OCI-LY7 (cell line): ENCODE data around the gene TRPC6. TPM values are rescaled to one million over a fixed set of nuclear protein-coding genes. Genes with fewer than 3 reads are reported as not detected.

Experiments used
- BruUV-seq: library from RNA; stranded (reverse); fragments of 400-500 nt; replicated peaks from 2 replicates; lab custom pipeline; 2021; lab: Mats Ljungman, UMichigan
- CTCF ChIA-PET: fragments of 300-600 bp; sonication (Branson Sonifier 250); formaldehyde crosslinking; loops from one replicate; lab custom pipeline; 2022; ENCODE audit warnings: antibody characterized with exemption; ENCODE audit not compliant: unreplicated experiment; lab: Charles Lee
- POLR2A ChIA-PET: fragments of 300-600 bp; sonication (Branson Sonifier 250); formaldehyde crosslinking; loops from one replicate; lab custom pipeline; 2022; ENCODE audit warnings: antibody characterized with exemption; lab: Charles Lee
- DNase-seq: peaks from one replicate; pipeline ENCODE4 v3.0.0-alpha.2; 2015; ENCODE audit warnings: low spot score
- H2AFZ ChIP-seq: fragments of 200-600 bp; sonication (generic), shearing (Covaris generic); 2 replicates; pipeline ENCODE4 v1.6.1; 2014; ENCODE audit warnings: mild to moderate bottlenecking, antibody characterized with exemption, low read length, moderate library complexity
- H3K27ac ChIP-seq: fragments of 200-600 bp; sonication (generic); 2 replicates; pipeline ENCODE4 v1.5.1; 2014; ENCODE audit warnings: mixed run types, low read depth, mild to moderate bottlenecking, moderate library complexity, low read length, inconsistent platforms; ENCODE audit not compliant: poor library complexity, severe bottlenecking
- H3K36me3 ChIP-seq: fragments of 200-600 bp; sonication (generic); 2 replicates; pipeline ENCODE4 v1.6.1; 2014; ENCODE audit warnings: mild to moderate bottlenecking, antibody characterized with exemption, low read length, moderate library complexity, mixed read lengths; ENCODE audit not compliant: insufficient read depth
- H3K4me1 ChIP-seq: fragments of 200-600 bp; sonication (generic); 2 replicates; pipeline ENCODE4 v1.5.1; 2014; ENCODE audit warnings: mild to moderate bottlenecking, low read length; ENCODE audit not compliant: insufficient read depth, poor library complexity, severe bottlenecking
- H3K4me2 ChIP-seq: fragments of 200-600 bp; sonication (generic); 2 replicates; pipeline ENCODE4 v1.6.1; 2014; ENCODE audit warnings: mild to moderate bottlenecking, low read length
- H3K4me3 ChIP-seq: fragments of 200-600 bp; sonication (generic); 2 replicates; pipeline ENCODE4 v1.5.1; 2014; ENCODE audit warnings: mild to moderate bottlenecking, low read depth, low read length; ENCODE audit not compliant: poor library complexity, severe bottlenecking
- H3K79me2 ChIP-seq: fragments of 200-600 bp; sonication (generic); 2 replicates; pipeline ENCODE4 v1.6.1; 2016; ENCODE audit warnings: low read depth, mild to moderate bottlenecking, low read length, moderate library complexity, mixed read lengths; ENCODE audit not compliant: insufficient read depth
- H3K9me2 ChIP-seq: fragments of 200-600 bp; sonication (generic); 2 replicates; pipeline ENCODE4 v1.6.1; 2016; ENCODE audit warnings: mild to moderate bottlenecking, low read length, mixed read lengths; ENCODE audit not compliant: insufficient read depth
- H3K9me3 ChIP-seq: fragments of 200-600 bp; sonication (generic); 2 replicates; pipeline ENCODE4 v1.6.1; 2014; ENCODE audit warnings: mild to moderate bottlenecking, mixed run types, low read length, mixed read lengths
- H4K20me1 ChIP-seq: fragments of 200-600 bp; sonication (generic); 2 replicates; pipeline ENCODE4 v1.6.1; 2014; ENCODE audit warnings: mild to moderate bottlenecking, antibody characterized with exemption, low read length, moderate library complexity, mixed read lengths; ENCODE audit not compliant: insufficient read depth
- CTCF ChIP-seq: fragments of 200-600 bp; sonication (generic); conservative IDR thresholded peaks from 2 replicates; pipeline ENCODE4 v1.5.1; 2014; ENCODE audit warnings: mild to moderate bottlenecking, antibody characterized with exemption, low read length, moderate library complexity, mixed read lengths
- EZH2phosphoT487 ChIP-seq: fragments of 200-600 bp; sonication (generic); IDR thresholded peaks from 2 replicates; pipeline ENCODE4 v1.6.1; 2018; ENCODE audit warnings: low read depth, borderline replicate concordance, mild to moderate bottlenecking, mixed run types, antibody characterized with exemption, low read length, moderate library complexity, mixed read lengths
- intact Hi-C: fragments of 100-400 bp; cut with micrococcal nuclease; formaldehyde crosslinking; loops from one replicate; pipeline ENCODE4 v1.10.0; 2022; ENCODE audit not compliant: unreplicated experiment
- total RNA-seq, 2 experiments: library from RNA; depleted of rRNA in 1 of 2; stranded (reverse); fragments of >200 nt in 1 of 2; shearing (Covaris generic) in 1 of 2; gene quantifications; 2 replicates each; pipeline ENCODE4 v1.2.3, GENCODE V29; 2014 to 2022

Gene TRPC6
- total RNA-seq, 2 experiments from 2014 or later, result not detected

GRCh38 chr11:101442936-101443521 is 140.8 kb downstream of the TRPC6 start:
- no peaks in the 10 kb centered on the region for H3K4me1 ChIP-seq
- H4K20me1 ChIP-seq, result no peaks in the 10 kb centered on the region
- no peak overlapping the region for H3K4me2 ChIP-seq
- no peak overlapping the region for H2AFZ ChIP-seq
- ChIA-PET CTCF (no interaction called here), POLR2A (interaction anchor here (0.6 kb wide), 1 partner anchor 881 kb away, joined by 4 read pairs; no protein-coding TSS in a partner anchor)
- H3K4me3 ChIP-seq, result no peak overlapping the region
- H3K27ac ChIP-seq, result no peak overlapping the region
- no peak for TF ChIP-seq CTCF
- H3K9me2 ChIP-seq, result no peaks in the 10 kb centered on the region
- no peaks in the 10 kb centered on the region for H3K79me2 ChIP-seq
- no peaks in the 10 kb centered on the region for H3K9me3 ChIP-seq
- intact Hi-C loops, result no loop called here
- BruUV-seq, result no TSS peak
- H3K36me3 ChIP-seq, result no peaks in the 10 kb centered on the region
- no peak for DNase-seq

- BruUV-seq, result no TSS peak
- no peak overlapping the region for H3K4me2 ChIP-seq
Measured at GRCh38 chr11:101442171-101442570, 141.6 kb downstream of the TRPC6 start.

More at GRCh38 chr11:101442171-101442570, 141.6 kb downstream of the TRPC6 start:
- intact Hi-C loops, result no loop called here
- POLR2A ChIA-PET, result interaction anchor here (0.6 to 1.0 kb wide), 2 partner anchors 14 to 880 kb away, joined by 3 to 4 read pairs; no protein-coding TSS in a partner anchor
- Histone ChIP-seq H3K36me3 (no peaks in the 10 kb centered on the region), H3K9me2 (no peaks in the 10 kb centered on the region), H2AFZ (no peak overlapping the region), H3K27ac (no peak overlapping the region), H3K4me3 (no peak overlapping the region), H3K9me3 (no peaks in the 10 kb centered on the region), H3K79me2 (no peaks in the 10 kb centered on the region), H3K4me1 (no peaks in the 10 kb centered on the region), H4K20me1 (no peaks in the 10 kb centered on the region)
- TF ChIP-seq CTCF (no peak), EZH2phosphoT487 (no peak)
- CTCF ChIA-PET, result interaction anchor here (0.5 kb wide), 1 partner anchor 11 kb away, joined by 4 read pairs; no protein-coding TSS in a partner anchor
- DNase-seq, result no peak
